Stimulated activated naive B cell treated with anti-CD40 and anti-IgM and Interleukin-4, amounts not matched to agents 10 μg/mL and 1 μg/mL and 100 μg/mL, for 72 hours (primary cell): ENCODE data around the gene UCK2.
"Not testable (repeated sequence)": the region's sequence is repeated elsewhere in the genome, so short reads cannot be mapped to it uniquely, and the experiment has no call there.

Experiments
- ATAC-seq, 2 donors: fragments of 150-1000 bp; cut with Tn5 transposase; replicated peaks; 2 replicates each; pipeline ENCODE4 v1.10.0; 2021; ENCODE audit warnings: moderate library complexity in 1 of 2
- DNase-seq: peaks from one replicate; pipeline ENCODE4 v3.0.0; 2021
- H3K27ac Mint-ChIP-seq: one replicate; pipeline ENCODE4 v1.8.0; 2022; ENCODE audit warnings: mild to moderate bottlenecking, mixed read lengths
- H3K27me3 Mint-ChIP-seq, 2 donors: one replicate each; pipeline ENCODE4 v1.8.0; 2022; ENCODE audit warnings: mixed read lengths in 2 of 2
- H3K36me3 Mint-ChIP-seq, 2 donors: one replicate each; pipeline ENCODE4 v1.8.0; 2022; ENCODE audit warnings: mixed read lengths in 2 of 2, mild to moderate bottlenecking in 1 of 2
- H3K4me1 Mint-ChIP-seq, 2 donors: one replicate each; pipeline ENCODE4 v1.8.0; 2022; ENCODE audit warnings: mixed read lengths in 2 of 2, mild to moderate bottlenecking in 1 of 2
- H3K4me3 Mint-ChIP-seq, 2 donors: one replicate each; pipeline ENCODE4 v1.8.0; 2022; ENCODE audit warnings: mild to moderate bottlenecking in 2 of 2, mixed read lengths in 2 of 2, moderate library complexity in 1 of 2
- H3K9me3 Mint-ChIP-seq, 2 donors: one replicate each; pipeline ENCODE4 v1.8.0; 2022; ENCODE audit warnings: mixed read lengths in 2 of 2, mild to moderate bottlenecking in 1 of 2

Gene UCK2

GRCh38 chr1:165827268-165828102 is at the start of gene UCK2:
UCK2 (plus strand) TSS chr1:165827614; CDS start chr1:165827834, 220 bp downstream.
- peaks cover 10 to 16% of the 10 kb centered on the region in 2 donors for H3K36me3 Mint-ChIP-seq
- H3K27me3 Mint-ChIP-seq: no peaks in the 10 kb centered on the region
- H3K4me3 Mint-ChIP-seq: peak within 1 kb of the TSS; percentile 89 to 96
- peaks cover 14 to 38% of the 10 kb centered on the region in 2 donors for H3K4me1 Mint-ChIP-seq
- ATAC-seq (peak; percentile 80 to 82), DNase-seq (peak; percentile 68)
- H3K9me3 Mint-ChIP-seq: no peaks in the 10 kb centered on the region
- H3K27ac Mint-ChIP-seq: peak within 1 kb of the TSS; percentile 96

DNA sequence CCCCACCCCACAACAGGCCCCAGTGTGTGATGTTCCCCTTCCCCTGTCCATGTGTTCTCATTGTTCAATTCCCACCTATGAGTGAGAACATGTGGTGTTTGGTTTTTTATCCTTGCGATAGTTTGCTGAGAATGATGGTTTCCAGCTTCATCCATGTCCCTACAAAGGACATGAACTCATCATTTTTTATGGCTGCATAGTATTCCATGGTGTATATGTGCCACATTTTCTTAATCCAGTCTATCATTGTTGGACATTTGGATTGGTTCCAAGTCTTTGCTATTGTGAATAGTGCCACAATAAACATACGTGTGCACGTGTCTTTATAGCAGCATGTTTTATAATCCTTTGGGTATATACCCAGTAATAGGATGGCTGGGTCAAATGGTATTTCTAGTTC is 49.2 kb upstream of the UCK2 start:
- not testable (repeated sequence) for ATAC-seq, H3K4me3 Mint-ChIP-seq, H3K9me3 Mint-ChIP-seq, H3K27ac Mint-ChIP-seq, H3K4me1 Mint-ChIP-seq, DNase-seq
- Mint-ChIP-seq H3K36me3 (peaks cover 15 to 20% of the 10 kb centered on the region in 2 donors), H3K27me3 (peaks cover 0 to 13% of the 10 kb centered on the region in 2 donors)

DNA sequence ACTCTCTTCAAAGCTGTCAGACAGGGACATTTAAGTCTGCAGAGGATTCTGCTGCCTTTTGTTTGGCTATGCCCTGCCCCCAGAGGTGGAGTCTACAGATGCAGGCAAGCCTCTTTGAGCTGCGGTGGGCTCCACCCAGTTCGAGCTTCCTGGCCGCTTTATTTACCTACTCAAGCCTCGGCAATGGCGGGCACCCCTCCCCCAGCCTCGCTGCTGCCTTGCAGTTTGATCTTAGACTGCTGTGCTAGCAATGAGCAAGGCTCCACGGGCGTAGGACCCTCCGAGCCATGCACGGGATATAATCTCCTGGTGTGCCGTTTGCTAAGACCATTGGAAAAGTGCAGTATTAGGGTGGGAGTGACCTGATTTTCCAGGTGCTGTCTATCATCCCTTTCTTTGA is 43.9 kb upstream of the UCK2 start:
- not testable (repeated sequence) for H3K9me3 Mint-ChIP-seq, H3K4me3 Mint-ChIP-seq, ATAC-seq, H3K27ac Mint-ChIP-seq, DNase-seq, H3K4me1 Mint-ChIP-seq
- H3K36me3 Mint-ChIP-seq: peaks cover 5 to 17% of the 10 kb centered on the region in 2 donors
- peaks cover 6 to 13% of the 10 kb centered on the region in 2 donors for H3K27me3 Mint-ChIP-seq

- Mint-ChIP-seq H3K9me3 (peaks cover 0 to 6% of the 10 kb centered on the region in 2 donors), H3K36me3 (peaks cover 5 to 13% of the 10 kb centered on the region in 2 donors), H3K4me1 (no peaks in the 10 kb centered on the region), H3K27me3 (peaks cover 5 to 12% of the 10 kb centered on the region in 2 donors), H3K27ac (no peak overlapping the region), H3K4me3 (no peak overlapping the region)
- no peak for DNase-seq
- ATAC-seq: no peak
Observed at GRCh38 chr1:165787741-165788140, 39.7 kb upstream of the UCK2 start.

- Mint-ChIP-seq H3K4me1 (no peaks in the 10 kb centered on the region), H3K27ac (no peak overlapping the region), H3K36me3 (no peaks in the 10 kb centered on the region), H3K27me3 (peaks cover 7 to 11% of the 10 kb centered on the region in 2 donors), H3K4me3 (no peak overlapping the region), H3K9me3 (no peaks in the 10 kb centered on the region)
- ATAC-seq (no peak), DNase-seq (no peak)
Observed at GRCh38 chr1:165793951-165794350, 33.5 kb upstream of the UCK2 start.

- Mint-ChIP-seq H3K9me3 (peaks cover 4 to 7% of the 10 kb centered on the region in 2 donors), H3K27me3 (peaks cover 7 to 11% of the 10 kb centered on the region in 2 donors), H3K4me3 (no peak overlapping the region), H3K36me3 (peaks cover 0 to 2% of the 10 kb centered on the region in 2 donors), H3K4me1 (peaks cover 0 to 8% of the 10 kb centered on the region in 2 donors), H3K27ac (no peak overlapping the region)
- DNase-seq (no peak), ATAC-seq (no peak)
Observed at GRCh38 chr1:165795894-165796293, 31.5 kb upstream of the UCK2 start.

DNA sequence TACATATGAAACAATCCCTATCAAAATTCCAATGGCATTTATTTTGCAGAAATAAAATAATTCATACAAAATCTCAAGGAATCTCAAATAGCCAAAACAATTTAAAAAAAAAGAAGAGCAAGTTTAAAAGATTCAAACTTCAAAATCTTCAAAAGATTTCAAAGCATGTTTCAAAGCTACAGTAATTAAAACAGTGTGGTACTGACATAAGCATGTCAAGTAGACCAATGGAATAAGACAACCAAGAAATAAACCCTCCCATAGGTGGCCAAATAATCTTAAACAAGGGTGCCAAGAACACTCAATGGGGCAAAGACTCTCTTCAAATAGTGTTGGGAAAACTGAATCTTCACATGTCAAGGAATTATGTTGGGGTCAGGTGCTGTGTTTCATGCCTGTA is 28.0 kb upstream of the UCK2 start:
- H3K27me3 Mint-ChIP-seq: peaks cover 0 to 11% of the 10 kb centered on the region in 2 donors
- DNase-seq: no peak
- H3K27ac Mint-ChIP-seq: no peak overlapping the region
- peaks cover 4 to 7% of the 10 kb centered on the region in 2 donors for H3K9me3 Mint-ChIP-seq
- H3K36me3 Mint-ChIP-seq: peaks cover 0 to 2% of the 10 kb centered on the region in 2 donors
- no peak for ATAC-seq
- H3K4me3 Mint-ChIP-seq: no peak overlapping the region
- H3K4me1 Mint-ChIP-seq: peaks cover 0 to 10% of the 10 kb centered on the region in 2 donors

DNA sequence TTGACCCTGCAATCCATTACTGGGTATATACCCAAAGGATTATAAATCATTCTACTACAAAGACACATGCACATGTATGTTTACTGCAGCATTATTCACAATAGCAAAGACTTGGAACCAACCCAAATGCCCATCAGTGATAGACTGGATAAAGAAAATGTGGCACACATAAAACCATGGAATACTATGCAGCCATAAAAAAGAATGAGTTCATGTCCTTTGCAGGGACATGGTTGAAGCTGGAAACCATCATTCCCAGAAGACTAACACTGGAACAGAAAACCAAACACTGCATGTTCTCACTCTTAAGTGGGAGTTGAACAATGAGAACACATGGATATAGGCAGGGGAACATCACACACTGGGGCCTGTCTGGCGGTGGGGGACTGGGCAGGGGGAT is 22.9 kb upstream of the UCK2 start:
- not testable (repeated sequence) for ATAC-seq, DNase-seq, H3K9me3 Mint-ChIP-seq, H3K4me3 Mint-ChIP-seq, H3K36me3 Mint-ChIP-seq, H3K27ac Mint-ChIP-seq, H3K4me1 Mint-ChIP-seq
- peaks cover 0 to 11% of the 10 kb centered on the region in 2 donors for H3K27me3 Mint-ChIP-seq

DNA sequence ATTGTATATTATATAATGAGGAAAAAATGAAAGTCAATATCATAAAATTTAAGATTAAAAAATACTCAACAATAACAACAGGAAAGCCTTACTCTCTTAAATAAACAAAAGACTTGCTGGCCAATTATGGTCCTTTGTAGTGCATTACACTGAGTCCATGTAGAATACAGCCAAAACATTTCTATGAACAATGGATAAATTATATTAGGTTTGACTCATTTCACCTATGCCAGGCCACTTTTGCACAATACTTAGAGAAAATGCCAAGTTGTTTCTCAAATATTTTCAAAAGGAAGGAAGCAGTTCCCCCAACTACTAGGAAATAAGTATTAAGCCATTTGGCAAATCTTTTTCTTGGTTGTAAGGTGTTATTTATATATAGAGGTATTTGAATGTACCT is 19.8 kb upstream of the UCK2 start:
- DNase-seq: no peak
- H3K4me3 Mint-ChIP-seq: no peak overlapping the region

GRCh38 chr1:165815725-165816124 is 11.7 kb upstream of the UCK2 start:
- H3K36me3 Mint-ChIP-seq: peaks cover 0 to 3% of the 10 kb centered on the region in 2 donors
- no peak overlapping the region for H3K27ac Mint-ChIP-seq
- H3K27me3 Mint-ChIP-seq: peaks cover 0 to 6% of the 10 kb centered on the region in 2 donors
- DNase-seq: no peak
- no peak for ATAC-seq
- no peak overlapping the region for H3K4me3 Mint-ChIP-seq
- peaks cover 0 to 1% of the 10 kb centered on the region in 2 donors for H3K9me3 Mint-ChIP-seq
- no peaks in the 10 kb centered on the region for H3K4me1 Mint-ChIP-seq

More for the DNA sequence above, 19.8 kb upstream of the UCK2 start:
- Mint-ChIP-seq H3K27ac (no peak overlapping the region), H3K9me3 (no peaks in the 10 kb centered on the region), H3K27me3 (peaks cover 0 to 10% of the 10 kb centered on the region in 2 donors), H3K36me3 (no peaks in the 10 kb centered on the region), H3K4me1 (no peaks in the 10 kb centered on the region)
- no peak for ATAC-seq

DNA sequence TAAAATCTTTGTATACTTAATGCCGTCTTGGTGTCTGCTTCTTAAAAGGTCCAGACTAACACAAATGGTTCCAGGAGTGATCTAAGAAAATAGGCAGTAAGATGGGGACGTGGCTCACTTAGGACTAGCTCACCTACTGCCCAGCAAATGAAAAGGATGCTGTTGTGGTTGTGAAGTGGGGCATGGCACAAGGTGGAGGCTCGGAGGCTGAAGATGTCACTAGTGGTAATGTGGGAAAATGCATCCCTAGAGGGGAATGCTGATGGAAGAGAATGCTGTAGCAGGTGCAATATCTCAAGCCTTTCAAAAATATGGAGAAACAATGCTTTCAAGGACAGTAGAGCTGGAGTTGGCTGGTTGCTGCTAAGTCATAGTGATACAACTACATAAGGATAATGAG is 11.3 kb upstream of the UCK2 start:
- Mint-ChIP-seq H3K4me1 (no peaks in the 10 kb centered on the region), H3K36me3 (peaks cover 0 to 3% of the 10 kb centered on the region in 2 donors), H3K27ac (no peak overlapping the region), H3K4me3 (no peak overlapping the region), H3K27me3 (peaks cover 0 to 6% of the 10 kb centered on the region in 2 donors), H3K9me3 (peaks cover 0 to 1% of the 10 kb centered on the region in 2 donors)
- ATAC-seq: no peak
- DNase-seq: no peak

GRCh38 chr1:165816826-165817497 is 10.5 kb upstream of the UCK2 start:
- no peak overlapping the region for H3K4me3 Mint-ChIP-seq
- H3K27ac Mint-ChIP-seq: no peak overlapping the region
- H3K9me3 Mint-ChIP-seq: peaks cover 0 to 1% of the 10 kb centered on the region in 2 donors
- no peak for DNase-seq
- no peak for ATAC-seq
- peaks cover 0 to 3% of the 10 kb centered on the region in 2 donors for H3K36me3 Mint-ChIP-seq
- H3K27me3 Mint-ChIP-seq: peaks cover 0 to 6% of the 10 kb centered on the region in 2 donors
- no peaks in the 10 kb centered on the region for H3K4me1 Mint-ChIP-seq

DNA sequence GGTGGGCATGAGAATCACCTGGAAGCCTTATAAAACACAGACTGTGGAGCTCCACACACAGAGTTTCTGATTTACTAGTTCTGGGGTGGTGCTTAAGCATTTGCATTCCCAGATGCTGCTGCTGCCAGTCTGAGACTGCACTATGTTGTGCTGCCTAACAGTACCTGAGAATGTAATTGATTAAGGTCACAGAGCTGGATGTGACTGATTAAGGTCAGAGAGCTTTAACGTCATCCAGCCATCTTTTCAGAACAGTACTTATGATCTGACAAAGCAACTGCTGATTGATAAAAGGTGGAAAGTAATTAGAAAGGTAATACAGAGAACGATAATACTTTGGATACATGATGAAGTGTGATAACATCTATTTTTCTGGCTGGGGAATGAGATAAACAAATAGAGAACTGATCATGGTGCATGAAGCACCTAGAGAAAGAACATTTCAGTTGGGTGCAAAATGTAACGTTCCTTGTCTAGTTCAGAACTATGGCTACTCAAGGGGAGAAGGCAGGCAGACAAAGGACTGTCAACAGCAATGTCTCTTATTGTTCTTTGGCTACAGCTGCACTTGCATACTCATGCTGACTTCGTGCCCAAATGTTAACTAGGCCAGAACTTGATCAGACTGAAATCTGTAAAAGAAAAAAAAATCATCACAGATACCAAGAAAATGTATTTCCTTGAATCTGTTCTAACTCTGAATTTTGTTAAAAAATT is 3.7 kb upstream of the UCK2 start:
- H3K27ac Mint-ChIP-seq: no peak overlapping the region
- no peak for DNase-seq
- H3K36me3 Mint-ChIP-seq: no peaks in the 10 kb centered on the region
- no peaks in the 10 kb centered on the region for H3K27me3 Mint-ChIP-seq
- no peaks in the 10 kb centered on the region for H3K9me3 Mint-ChIP-seq
- H3K4me1 Mint-ChIP-seq: peaks cover 4 to 13% of the 10 kb centered on the region in 2 donors
- ATAC-seq: no peak
- no peak overlapping the region for H3K4me3 Mint-ChIP-seq

DNA sequence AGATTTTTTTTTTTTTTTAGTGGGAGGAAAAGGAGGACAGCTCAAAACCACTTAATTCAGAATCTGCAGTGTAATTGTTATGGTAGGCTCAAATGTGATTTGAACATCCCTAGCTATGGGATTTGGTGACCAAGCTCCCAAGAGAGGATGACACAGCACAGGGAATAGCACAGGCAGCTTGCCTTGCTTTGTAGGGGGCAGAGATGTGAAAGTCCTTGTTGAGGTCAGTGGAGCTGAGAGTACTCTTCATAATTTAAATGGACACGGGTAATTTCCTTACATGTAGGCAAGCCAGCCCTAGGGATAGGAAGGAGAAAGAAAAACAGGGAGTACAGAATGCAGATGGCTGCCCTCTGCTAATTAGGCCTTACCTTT is 3.2 kb upstream of the UCK2 start:
- peaks cover 5 to 18% of the 10 kb centered on the region in 2 donors for H3K4me1 Mint-ChIP-seq
- H3K36me3 Mint-ChIP-seq: peaks cover 0 to 1% of the 10 kb centered on the region in 2 donors
- peak overlapping the region; percentile 20 for H3K27ac Mint-ChIP-seq
- no peak overlapping the region for H3K4me3 Mint-ChIP-seq
- no peaks in the 10 kb centered on the region for H3K9me3 Mint-ChIP-seq
- ATAC-seq (no peak), DNase-seq (no peak)
- H3K27me3 Mint-ChIP-seq: no peaks in the 10 kb centered on the region
